GM12875 (cell line): Measurements from ENCODE around the gene BICC1.

Source experiments
- H3K4me3 ChIP-seq: one replicate; pipeline ENCODE4 v1.5.1; 2011; ENCODE audit warnings: low read depth, low read length, control low read depth
- TF ChIP-seq, protein P1 (sequence below): IDR thresholded peaks from 2 replicates; pipeline ENCODE4 v1.5.1; 2011; ENCODE audit warnings: low read depth, mild to moderate bottlenecking, control low read depth, inconsistent platforms, low read length, moderate library complexity, borderline replicate concordance; ENCODE audit not compliant: insufficient read depth

The BICC1 gene

DNA sequence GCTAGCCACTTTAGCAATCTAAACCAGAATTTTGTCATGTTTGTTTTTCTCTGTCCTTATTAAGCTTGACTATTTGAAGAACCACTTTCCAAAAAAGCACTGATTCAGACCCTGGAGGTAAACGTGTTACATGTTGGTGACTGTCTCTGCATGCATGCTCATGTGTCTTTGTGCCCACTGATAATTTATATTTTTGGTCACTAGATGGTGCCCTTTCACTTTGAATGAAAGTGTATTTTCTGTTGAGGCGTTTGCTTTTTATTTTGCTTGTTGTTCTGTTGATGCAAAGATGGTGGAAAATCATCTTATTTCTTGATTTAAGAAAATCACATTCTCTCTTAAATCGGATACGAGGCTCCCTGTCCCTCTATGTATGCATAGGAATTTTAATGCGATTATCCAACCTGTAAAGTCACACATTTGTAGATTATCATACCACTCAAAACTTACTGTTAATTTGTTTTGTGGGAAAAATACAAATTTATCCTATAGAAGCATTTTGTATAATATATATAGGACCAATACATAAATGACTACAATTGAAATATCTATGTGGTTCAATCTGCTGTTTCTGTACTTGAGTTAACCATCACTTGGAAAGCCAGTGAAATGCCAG is 269.3 kb downstream of the BICC1 start:
- H3K4me3 ChIP-seq = no peak overlapping the region
- TF ChIP-seq, protein P1, sequence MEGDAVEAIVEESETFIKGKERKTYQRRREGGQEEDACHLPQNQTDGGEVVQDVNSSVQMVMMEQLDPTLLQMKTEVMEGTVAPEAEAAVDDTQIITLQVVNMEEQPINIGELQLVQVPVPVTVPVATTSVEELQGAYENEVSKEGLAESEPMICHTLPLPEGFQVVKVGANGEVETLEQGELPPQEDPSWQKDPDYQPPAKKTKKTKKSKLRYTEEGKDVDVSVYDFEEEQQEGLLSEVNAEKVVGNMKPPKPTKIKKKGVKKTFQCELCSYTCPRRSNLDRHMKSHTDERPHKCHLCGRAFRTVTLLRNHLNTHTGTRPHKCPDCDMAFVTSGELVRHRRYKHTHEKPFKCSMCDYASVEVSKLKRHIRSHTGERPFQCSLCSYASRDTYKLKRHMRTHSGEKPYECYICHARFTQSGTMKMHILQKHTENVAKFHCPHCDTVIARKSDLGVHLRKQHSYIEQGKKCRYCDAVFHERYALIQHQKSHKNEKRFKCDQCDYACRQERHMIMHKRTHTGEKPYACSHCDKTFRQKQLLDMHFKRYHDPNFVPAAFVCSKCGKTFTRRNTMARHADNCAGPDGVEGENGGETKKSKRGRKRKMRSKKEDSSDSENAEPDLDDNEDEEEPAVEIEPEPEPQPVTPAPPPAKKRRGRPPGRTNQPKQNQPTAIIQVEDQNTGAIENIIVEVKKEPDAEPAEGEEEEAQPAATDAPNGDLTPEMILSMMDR = peak; percentile 30; the same call in 1 of the 2 replicates

DNA sequence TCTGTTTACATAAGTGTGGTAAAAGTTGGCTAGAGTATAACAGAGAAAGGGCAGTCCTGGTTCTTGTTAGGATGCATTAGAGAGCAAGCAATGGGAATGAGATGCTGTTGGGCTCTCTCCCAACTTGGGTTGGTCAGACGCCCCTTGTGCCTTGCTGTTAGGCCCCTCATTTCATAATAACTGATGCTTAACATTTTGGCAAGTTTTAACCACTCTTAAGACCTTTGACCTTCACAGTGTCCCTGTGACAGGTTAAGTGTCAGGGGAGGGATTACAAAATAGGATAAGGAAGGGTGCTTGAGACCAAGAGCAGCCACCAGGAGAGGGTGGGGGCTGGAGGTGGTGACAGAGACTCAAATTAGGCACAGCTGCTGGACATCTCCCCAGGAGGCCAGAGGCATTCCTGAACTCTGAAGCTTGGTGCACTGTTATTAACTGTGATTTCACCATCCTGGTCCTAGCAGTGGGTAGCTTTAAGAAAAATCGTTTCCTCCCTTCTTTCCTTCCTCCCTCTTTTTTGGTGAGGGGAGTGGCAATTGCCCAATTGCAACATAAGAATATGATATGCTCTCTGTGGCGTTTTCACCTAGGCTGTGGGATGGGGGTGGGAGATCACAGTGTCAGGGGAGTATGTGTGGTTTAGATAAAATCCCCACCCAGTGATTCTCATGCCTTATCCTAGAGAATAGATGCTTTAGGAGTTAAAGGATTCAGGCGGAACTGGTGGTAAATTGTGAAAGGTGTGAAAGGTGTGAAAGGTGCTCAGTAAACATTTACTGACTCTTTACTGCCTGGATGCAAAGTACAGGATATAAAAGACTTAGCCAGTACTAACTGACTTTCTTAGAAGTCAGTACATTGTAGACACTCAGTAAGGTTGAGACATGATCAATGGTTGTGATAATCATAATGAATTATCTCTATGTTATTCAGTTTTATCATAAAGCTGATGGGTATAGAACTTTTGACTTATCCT is 270.5 kb downstream of the BICC1 start:
- no peak overlapping the region for H3K4me3 ChIP-seq
- TF ChIP-seq, protein P1 = no peak

DNA sequence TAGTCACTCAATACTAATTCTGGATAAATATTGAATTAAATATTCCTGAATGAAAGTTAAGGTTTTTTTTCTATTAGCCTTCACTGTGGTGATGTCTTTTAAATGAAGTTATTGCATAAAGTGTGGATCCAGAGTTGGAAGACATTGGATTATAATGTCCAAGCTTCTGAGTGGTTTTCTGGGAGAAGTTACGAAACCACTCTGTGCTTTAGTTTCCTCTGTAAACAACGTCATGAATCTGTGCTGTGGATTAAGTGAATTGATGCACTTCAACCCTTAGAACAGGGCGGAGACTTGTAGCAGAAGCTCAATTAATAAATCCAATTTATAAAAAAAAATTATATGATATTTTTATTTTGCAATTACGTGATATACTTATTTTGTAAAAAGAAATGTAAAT is 271.7 kb downstream of the BICC1 start:
- no peak overlapping the region for H3K4me3 ChIP-seq
- TF ChIP-seq, protein P1 = no peak

DNA sequence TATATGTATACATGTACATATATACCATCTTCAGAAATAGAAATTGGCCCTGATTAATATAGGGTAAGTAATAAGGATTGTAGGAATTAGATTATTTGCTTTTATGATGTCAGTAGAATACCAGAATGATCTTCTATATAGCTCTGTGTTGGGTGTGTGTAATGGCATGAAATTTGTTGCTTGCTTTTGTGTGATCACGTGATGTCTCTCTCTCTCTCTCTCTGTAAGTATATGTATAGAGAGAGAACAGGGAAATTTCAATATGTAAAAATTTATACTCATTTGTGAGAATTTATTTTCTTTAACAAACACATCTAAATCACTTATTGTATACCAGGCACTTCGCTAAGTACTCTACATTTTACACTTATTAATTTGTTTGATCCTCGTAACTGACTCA is 272.7 kb downstream of the BICC1 start:
- TF ChIP-seq, protein P1 = no peak
- H3K4me3 ChIP-seq = no peak overlapping the region

DNA sequence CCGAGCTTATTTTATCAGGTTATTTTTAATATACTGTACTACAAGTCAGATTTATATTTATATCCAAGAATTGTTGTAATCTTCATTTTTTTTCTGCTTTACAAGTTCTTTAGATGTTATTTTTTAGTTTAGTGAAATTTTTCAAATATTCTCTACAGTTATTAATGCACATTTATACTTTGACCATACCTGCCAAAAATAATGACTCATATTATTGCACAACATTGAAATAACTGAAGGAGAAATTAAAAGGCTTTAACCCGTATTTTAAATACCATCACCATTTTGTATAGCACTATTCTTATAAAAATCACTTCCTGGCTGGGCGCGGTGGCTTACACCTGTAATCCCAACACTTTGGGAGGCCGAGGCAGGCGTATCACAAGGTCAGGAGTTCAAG is 278.5 kb downstream of the BICC1 start:
- TF ChIP-seq, protein P1 = no peak
- H3K4me3 ChIP-seq = no peak overlapping the region

DNA sequence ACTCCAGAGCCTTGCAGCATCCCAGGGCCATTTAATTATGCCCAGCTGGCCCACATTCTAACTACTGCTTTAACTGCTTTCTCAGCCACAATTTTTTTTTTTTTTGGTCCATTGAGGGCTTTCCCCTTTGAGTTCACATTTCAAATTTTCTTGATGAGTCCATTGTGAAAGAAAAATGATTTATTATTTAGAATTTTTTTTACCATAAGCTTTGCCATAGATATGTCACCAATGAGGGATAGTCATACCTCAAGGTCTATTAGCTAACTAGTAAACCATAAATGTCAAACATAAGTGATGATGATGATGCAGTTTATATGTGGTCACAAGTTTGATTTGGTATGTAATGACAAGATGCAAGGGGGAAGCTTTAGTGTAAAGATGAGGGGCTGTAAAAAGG is 282.9 kb downstream of the BICC1 start:
- no peak overlapping the region for H3K4me3 ChIP-seq
- TF ChIP-seq, protein P1 = no peak
